HepG2 (cell line): ENCODE data around the gene MYL11. TPM values are rescaled to one million over a fixed set of nuclear protein-coding genes. Genes with fewer than 3 reads are reported as not detected.

Experiments used
- ATF1 ChIP-seq: IDR thresholded peaks from 2 replicates; pipeline ENCODE4 v1.6.1; 2016; ENCODE audit warnings: mild to moderate bottlenecking, control low read depth
- CREBL2 ChIP-seq: sonication (generic); formaldehyde crosslinking; IDR thresholded peaks from 2 replicates; pipeline ENCODE4 v1.8.1; 2023; ENCODE audit warnings: missing genetic modification reagents, mild to moderate bottlenecking, borderline replicate concordance
- CREM ChIP-seq, 2 experiments: sonication (generic) in 1 of 2; formaldehyde crosslinking in 1 of 2; IDR thresholded peaks; 2 replicates each; pipeline versions ENCODE4 v1.4.0 to v1.6.1; 2016 to 2020; ENCODE audit warnings: antibody characterized with exemption in 1 of 2, mild to moderate bottlenecking in 1 of 2, missing genetic modification reagents in 1 of 2
- ELF1 ChIP-seq: sonication (generic); formaldehyde crosslinking; IDR thresholded peaks from 2 replicates; pipeline ENCODE4 v1.4.0; 2020; ENCODE audit warnings: missing genetic modification reagents
- FOXK1 ChIP-seq: sonication (generic); formaldehyde crosslinking; IDR thresholded peaks from 2 replicates; pipeline ENCODE4 v1.4.0; 2020; ENCODE audit warnings: low read depth, missing genetic modification reagents, borderline replicate concordance
- KDM2A ChIP-seq: sonication (generic); formaldehyde crosslinking; IDR thresholded peaks from 2 replicates; pipeline ENCODE4 v1.4.0; 2020; ENCODE audit warnings: low read depth, missing genetic modification reagents, borderline replicate concordance
- LCORL ChIP-seq, 2 experiments: fragments of 450-650 bp in 1 of 2; sonication (generic) in 1 of 2; formaldehyde crosslinking in 1 of 2; IDR thresholded peaks; 2 replicates each; pipeline versions ENCODE4 v1.5.0 to v1.6.1; 2017 to 2020; ENCODE audit warnings: antibody characterized with exemption in 1 of 2, missing genetic modification reagents in 1 of 2
- PHF20 ChIP-seq: sonication (generic); formaldehyde crosslinking; IDR thresholded peaks from 2 replicates; pipeline ENCODE4 v1.5.0; 2020; ENCODE audit warnings: mild to moderate bottlenecking, missing genetic modification reagents
- PHF21A ChIP-seq: sonication (generic); formaldehyde crosslinking; IDR thresholded peaks from 2 replicates; pipeline ENCODE4 v1.5.0; 2020; ENCODE audit warnings: mild to moderate bottlenecking, missing genetic modification reagents
- RFXANK ChIP-seq: IDR thresholded peaks from 2 replicates; pipeline ENCODE4 v1.6.1; 2016
- SRSF4 ChIP-seq: fragments of 200-400 bp; formaldehyde crosslinking; IDR thresholded peaks from one replicate; pipeline ENCODE4 v1.6.1; 2018; ENCODE audit warnings: mild to moderate bottlenecking, low read depth, low read length, moderate library complexity; ENCODE audit not compliant: poor library complexity, severe bottlenecking
- U2AF2 ChIP-seq: fragments of 200-400 bp; formaldehyde crosslinking; IDR thresholded peaks from 2 replicates; pipeline ENCODE4 v1.6.1; 2017; ENCODE audit warnings: low read depth, mild to moderate bottlenecking, low read length
- YY1 ChIP-seq: IDR thresholded peaks from 2 replicates; pipeline ENCODE4 v1.6.1; 2011; ENCODE audit warnings: low read length, low read depth, moderate library complexity, mild to moderate bottlenecking; ENCODE audit not compliant: insufficient read depth, insufficient replicate concordance
- ZFY ChIP-seq: sonication (generic); formaldehyde crosslinking; IDR thresholded peaks from 2 replicates; pipeline ENCODE4 v1.4.0; 2020; ENCODE audit warnings: missing genetic modification reagents
- ZNF138 ChIP-seq: sonication (generic); formaldehyde crosslinking; IDR thresholded peaks from 2 replicates; pipeline ENCODE4 v1.5.0; 2020; ENCODE audit warnings: mild to moderate bottlenecking, low read depth, missing genetic modification reagents
- ZNF253 ChIP-seq: sonication (generic); formaldehyde crosslinking; IDR thresholded peaks from 2 replicates; pipeline ENCODE4 v1.8.0; 2022; ENCODE audit warnings: mild to moderate bottlenecking, missing genetic modification reagents, borderline replicate concordance
- ZNF335 ChIP-seq: sonication (generic); formaldehyde crosslinking; IDR thresholded peaks from 2 replicates; pipeline ENCODE4 v1.4.0; 2020; ENCODE audit warnings: missing genetic modification reagents
- ZNF337 ChIP-seq: sonication (generic); formaldehyde crosslinking; IDR thresholded peaks from 2 replicates; pipeline ENCODE4 v1.5.1; 2020; ENCODE audit warnings: missing genetic modification reagents, low read depth, mild to moderate bottlenecking, borderline replicate concordance
- ZNF501 ChIP-seq: sonication (generic); formaldehyde crosslinking; IDR thresholded peaks from 2 replicates; pipeline ENCODE4 v1.5.1; 2020; ENCODE audit warnings: mild to moderate bottlenecking, moderate library complexity, missing genetic modification reagents
- ZNF512B ChIP-seq: sonication (generic); formaldehyde crosslinking; IDR thresholded peaks from 2 replicates; pipeline ENCODE4 v1.5.1; 2020; ENCODE audit warnings: missing genetic modification reagents, mild to moderate bottlenecking, borderline replicate concordance
- ZNF547 ChIP-seq: sonication (generic); formaldehyde crosslinking; IDR thresholded peaks from 2 replicates; pipeline ENCODE4 v1.5.1; 2020; ENCODE audit warnings: mild to moderate bottlenecking, missing genetic modification reagents
- ZNF563 ChIP-seq: sonication (generic); formaldehyde crosslinking; IDR thresholded peaks from 2 replicates; pipeline ENCODE4 v1.8.0; 2022; ENCODE audit warnings: mild to moderate bottlenecking, moderate library complexity, missing genetic modification reagents
- ZNF766 ChIP-seq: sonication (generic); formaldehyde crosslinking; IDR thresholded peaks from 2 replicates; pipeline ENCODE4 v1.5.0; 2020; ENCODE audit warnings: missing genetic modification reagents, borderline replicate concordance
- ZNF777 ChIP-seq: sonication (generic); formaldehyde crosslinking; IDR thresholded peaks from 2 replicates; pipeline ENCODE4 v1.4.0; 2020; ENCODE audit warnings: missing genetic modification reagents
- ZXDC ChIP-seq: sonication (generic); formaldehyde crosslinking; IDR thresholded peaks from 2 replicates; pipeline ENCODE4 v1.5.0; 2020; ENCODE audit warnings: mild to moderate bottlenecking, missing genetic modification reagents
- polyA plus RNA-seq, 8 experiments: library from polyadenylated mRNA; depleted of rRNA in 3 of 8; stranded (reverse) in 7 of 8; unstranded in 1 of 8; fragments of >200 nt; fragmentation: Illumina TruSeq in 4 of 8; extraction: Trizol in 4 of 8; gene quantifications; 2 replicates each; pipeline versions ENCODE4 v1.2.1 to v1.2.3, GENCODE V29; 2011 to 2016; ENCODE audit warnings: low read depth in 4 of 8, missing spikeins in 1 of 8, mixed read lengths in 1 of 8; ENCODE audit not compliant: insufficient read depth in 1 of 8
- total RNA-seq, 5 experiments: library from RNA; depleted of rRNA; stranded (reverse); fragments of >200 nt; fragmentation: Illumina TruSeq; extraction: Trizol; gene quantifications; 2 replicates each; pipeline ENCODE4 v1.2.3, GENCODE V29; 2016; ENCODE audit warnings: low read depth in 1 of 5

The MYL11 gene
- total and polyA plus RNA-seq, 2 of the 13 experiments (the other 11 are each of a cell fraction or from before 2014, with no cell fraction given): not detected

DNA sequence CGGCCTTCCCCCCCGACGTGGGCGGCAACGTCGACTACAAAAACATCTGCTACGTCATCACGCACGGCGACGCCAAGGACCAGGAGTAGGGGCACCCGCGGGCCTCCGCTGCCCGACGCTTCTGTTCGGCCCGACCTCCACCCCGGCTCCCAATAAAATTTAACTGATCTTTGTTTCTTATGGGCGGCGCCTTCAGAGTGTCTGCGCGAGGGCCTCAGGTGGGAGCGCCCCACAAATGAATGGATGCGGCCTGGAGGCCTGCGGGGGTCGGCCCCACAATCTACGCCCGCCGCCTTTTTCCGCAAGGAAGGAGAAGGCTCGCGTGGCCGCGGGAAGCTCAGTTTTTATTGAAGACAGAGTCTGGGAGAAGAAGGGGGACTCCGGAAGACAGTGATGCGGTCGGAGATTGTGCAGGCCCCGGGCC, 3.2 kb downstream of the MYL11 start (continued):
- TF ChIP-seq ZNF512B (CRISPR knock-in tag) (peak; percentile 16; the same call in 1 of the 2 replicates), PHF21A (CRISPR knock-in tag) (peak; percentile 90), ZNF547 (0 out of 2 replicates have a peak, but pooled peaks have one; percentile 3), RFXANK (no peak), U2AF2 (no peak), ZNF501 (CRISPR knock-in tag) (peak; percentile 86; the same call in 1 of the 2 replicates), YY1 (peak; percentile 8), LCORL (IDR thresholded peaks at IDR 0.05) (no peak), LCORL (CRISPR knock-in tag; IDR thresholded peaks at IDR 0.05) (0 out of 2 replicates have a peak, but pooled peaks have one; percentile 50), ZNF563 (CRISPR knock-in tag) (0 out of 2 replicates have a peak, but pooled peaks have one; percentile 11), ZNF253 (CRISPR knock-in tag) (0 out of 2 replicates have a peak, but pooled peaks have one; percentile 34), CREM (IDR thresholded peaks at IDR 0.05) (peak; percentile 68), CREM (CRISPR knock-in tag; IDR thresholded peaks at IDR 0.05) (no peak), PHF20 (CRISPR knock-in tag) (peak; percentile 77), ATF1 (CRISPR knock-in tag) (peak; percentile 68; the same call in 1 of the 2 replicates), ZNF138 (CRISPR knock-in tag) (0 out of 2 replicates have a peak, but pooled peaks have one; percentile 25), CREBL2 (0 out of 2 replicates have a peak, but pooled peaks have one; percentile 8), FOXK1 (CRISPR knock-in tag) (0 out of 2 replicates have a peak, but pooled peaks have one; percentile 13), ZNF766 (CRISPR knock-in tag) (0 out of 2 replicates have a peak, but pooled peaks have one; percentile 12), ELF1 (CRISPR knock-in tag) (peak; percentile 51; the same call in 1 of the 2 replicates), SRSF4 (no peak), ZNF777 (CRISPR knock-in tag) (peak; percentile 60), KDM2A (0 out of 2 replicates have a peak, but pooled peaks have one; percentile 3), ZNF335 (CRISPR knock-in tag) (peak; percentile 72; the same call in 1 of the 2 replicates), ZXDC (CRISPR knock-in tag) (peak; percentile 52; the same call in 1 of the 2 replicates), ZFY (peak; percentile 89), ZNF337 (CRISPR knock-in tag) (no peak)
